C4-2B (cell line): ENCODE results near the gene CD101.

Source experiments
- CTCF ChIP-seq: fragments of 450-650 bp; conservative IDR thresholded peaks from 2 replicates; pipeline ENCODE4 v1.5.1; 2017; ENCODE audit warnings: mild to moderate bottlenecking
- ZFX ChIP-seq: fragments of 450-650 bp; IDR thresholded peaks from 2 replicates; pipeline ENCODE4 v1.6.1; 2017

- TF ChIP-seq CTCF (no peak), ZFX (no peak)
Measured at GRCh38 chr1:117008656-117009055, 7.1 kb downstream of the CD101 start.
